ENCODE results near the gene FARP1.

FARP1 gene

DNA sequence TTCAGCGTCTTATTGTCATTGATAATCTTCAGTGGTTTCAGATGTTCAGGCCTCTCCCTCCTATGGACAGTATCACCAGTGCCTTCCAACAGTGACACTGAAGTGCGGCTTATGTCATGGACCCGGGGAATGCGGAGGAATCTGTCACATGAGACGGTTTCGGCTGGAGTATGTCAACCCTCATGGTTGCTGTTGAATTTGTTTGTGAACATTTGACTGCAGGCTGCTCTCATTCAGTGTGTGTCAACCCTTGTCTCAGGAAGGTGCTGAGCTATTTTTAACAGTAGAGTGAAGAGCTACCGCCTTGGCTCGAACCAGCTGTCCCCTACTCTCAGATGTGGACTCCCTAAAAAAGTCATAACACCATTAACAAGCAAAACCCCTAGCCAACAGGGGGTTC lies 173.0 kb downstream of the FARP1 start:
- DNase-seq = no peak

DNA sequence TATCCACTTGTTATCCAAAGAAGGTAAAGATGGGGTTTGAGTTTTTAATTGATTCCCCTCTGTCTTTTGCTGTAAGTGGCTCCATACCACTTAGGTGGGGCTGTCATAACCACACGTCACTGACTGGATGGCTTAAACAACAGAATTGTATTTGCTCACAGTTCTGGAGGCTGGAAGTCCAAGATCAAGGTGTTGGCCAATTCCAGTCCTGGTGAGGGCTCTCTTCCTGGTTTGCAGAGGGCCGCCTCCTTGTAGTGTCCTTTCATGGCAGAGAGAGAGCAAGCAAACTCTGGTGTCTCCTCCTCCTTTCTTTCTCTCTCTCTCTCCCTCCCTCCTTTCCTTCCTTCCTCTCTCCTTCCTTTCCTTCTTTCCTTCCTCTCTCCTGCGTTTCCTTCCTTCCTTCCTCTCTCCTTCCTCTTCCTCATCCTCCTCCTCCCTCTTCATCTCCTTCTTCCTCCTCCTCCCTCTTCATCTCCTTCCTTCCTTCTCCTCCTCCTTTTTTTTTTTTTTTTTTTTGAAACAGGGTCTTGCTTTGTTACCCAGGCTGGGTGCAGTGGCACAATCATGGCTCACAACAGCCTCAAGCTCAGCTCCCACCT lies 174.8 kb downstream of the FARP1 start:
- no peak for DNase-seq

GRCh38 chr13:98318263-98318878 lies 175.5 kb downstream of the FARP1 start:
- no peak for DNase-seq

DNA sequence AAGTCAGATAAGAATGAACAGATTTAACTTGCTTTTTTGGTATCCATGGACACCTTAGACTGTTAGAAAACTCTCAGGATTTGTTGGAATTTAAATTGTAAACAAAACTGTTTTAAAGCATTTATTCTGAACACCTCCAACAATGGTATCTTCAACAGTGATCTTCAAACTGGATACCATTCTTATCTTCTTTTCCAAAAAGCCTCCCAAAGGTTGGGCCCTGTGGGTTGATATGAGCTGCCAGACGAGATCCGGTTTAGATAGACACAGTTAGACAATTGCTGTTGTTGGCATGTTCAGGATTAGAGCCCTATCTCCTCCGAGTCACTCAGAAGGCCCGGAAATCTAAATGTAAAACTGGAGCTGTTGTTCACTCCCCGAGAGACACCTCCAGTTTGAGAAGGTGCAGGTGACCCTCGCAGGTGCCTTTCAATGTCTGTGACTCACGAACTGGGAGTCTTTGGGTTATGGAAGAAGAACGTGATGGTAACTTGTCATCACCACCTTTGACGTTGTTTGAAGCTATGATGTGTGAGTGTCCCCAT lies 177.7 kb downstream of the FARP1 start:
- no peak for DNase-seq

DNA sequence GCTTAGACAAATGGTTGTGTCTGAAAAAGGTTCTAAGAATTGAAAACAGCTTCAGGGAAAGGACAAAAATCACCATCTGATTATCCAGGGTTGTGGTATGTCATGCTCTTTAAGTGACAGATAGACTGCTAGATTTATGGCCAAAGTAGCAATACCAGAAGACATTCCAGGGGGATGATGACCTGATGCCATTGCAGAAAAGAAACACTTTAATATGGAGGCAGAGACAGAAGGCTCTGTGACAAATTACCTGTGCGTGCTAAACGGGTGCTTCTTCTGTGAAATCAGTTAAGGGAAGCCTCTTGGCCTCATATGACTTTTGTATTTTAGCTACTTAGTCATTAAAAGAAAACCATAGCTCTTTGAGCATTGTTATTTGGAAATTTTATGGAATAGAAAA lies 178.5 kb downstream of the FARP1 start:
- DNase-seq = no peak

DNA sequence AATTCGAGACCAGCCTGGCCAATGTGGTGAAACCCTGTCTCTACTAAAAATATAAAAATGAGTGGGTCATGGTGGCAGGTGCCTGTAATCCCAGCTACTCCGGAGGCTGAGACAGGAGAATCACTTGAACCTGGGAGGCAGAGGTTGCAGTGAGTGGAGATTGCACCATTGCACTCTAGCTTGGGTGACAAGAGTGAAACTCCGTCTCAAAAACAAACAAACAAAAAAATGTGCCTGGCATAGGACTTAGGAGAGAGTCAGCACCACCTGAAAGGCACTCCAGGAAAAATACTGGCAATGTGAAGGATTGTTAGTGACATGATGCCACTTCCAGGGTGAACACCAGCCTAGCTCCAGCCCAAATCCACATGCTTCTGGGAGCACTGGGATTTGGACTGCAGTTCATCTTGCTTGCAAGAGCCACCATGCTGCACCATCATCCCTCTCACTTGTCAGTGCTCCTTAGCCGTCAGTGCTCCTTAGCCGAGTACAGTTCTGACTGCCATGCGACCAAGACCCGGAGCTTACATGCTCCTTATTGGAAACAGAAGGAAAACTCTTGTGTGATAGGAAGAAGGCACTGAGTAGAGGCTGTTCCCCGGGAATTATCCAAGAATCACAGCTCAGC lies 179.3 kb downstream of the FARP1 start:
- no peak for DNase-seq

DNA sequence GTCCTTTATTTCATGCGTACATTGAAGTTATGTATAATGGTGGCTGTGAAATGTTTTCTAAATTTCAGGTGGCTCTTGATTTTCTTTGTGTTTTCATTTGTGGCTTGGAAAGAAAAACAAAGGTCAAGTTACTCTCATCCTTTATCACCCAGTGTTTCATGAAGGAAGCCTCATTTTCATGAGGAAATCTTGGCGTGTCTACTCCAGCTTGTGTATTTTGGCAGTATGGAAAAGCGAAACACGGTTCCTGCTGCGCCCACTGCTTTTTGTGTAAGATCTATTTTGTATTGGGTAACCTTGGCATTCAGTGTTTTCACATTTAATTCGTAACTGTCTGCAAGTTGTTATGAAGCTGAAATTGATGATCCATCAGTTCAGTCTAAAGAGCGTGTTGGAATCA lies 181.2 kb downstream of the FARP1 start:
- DNase-seq = no peak

GRCh38 chr13:98325724-98326123 lies 182.8 kb downstream of the FARP1 start:
- no peak for DNase-seq

- DNase-seq = no peak
These were observed 183.4 kb downstream of the FARP1 start for GRCh38 chr13:98326291-98326690.

DNA sequence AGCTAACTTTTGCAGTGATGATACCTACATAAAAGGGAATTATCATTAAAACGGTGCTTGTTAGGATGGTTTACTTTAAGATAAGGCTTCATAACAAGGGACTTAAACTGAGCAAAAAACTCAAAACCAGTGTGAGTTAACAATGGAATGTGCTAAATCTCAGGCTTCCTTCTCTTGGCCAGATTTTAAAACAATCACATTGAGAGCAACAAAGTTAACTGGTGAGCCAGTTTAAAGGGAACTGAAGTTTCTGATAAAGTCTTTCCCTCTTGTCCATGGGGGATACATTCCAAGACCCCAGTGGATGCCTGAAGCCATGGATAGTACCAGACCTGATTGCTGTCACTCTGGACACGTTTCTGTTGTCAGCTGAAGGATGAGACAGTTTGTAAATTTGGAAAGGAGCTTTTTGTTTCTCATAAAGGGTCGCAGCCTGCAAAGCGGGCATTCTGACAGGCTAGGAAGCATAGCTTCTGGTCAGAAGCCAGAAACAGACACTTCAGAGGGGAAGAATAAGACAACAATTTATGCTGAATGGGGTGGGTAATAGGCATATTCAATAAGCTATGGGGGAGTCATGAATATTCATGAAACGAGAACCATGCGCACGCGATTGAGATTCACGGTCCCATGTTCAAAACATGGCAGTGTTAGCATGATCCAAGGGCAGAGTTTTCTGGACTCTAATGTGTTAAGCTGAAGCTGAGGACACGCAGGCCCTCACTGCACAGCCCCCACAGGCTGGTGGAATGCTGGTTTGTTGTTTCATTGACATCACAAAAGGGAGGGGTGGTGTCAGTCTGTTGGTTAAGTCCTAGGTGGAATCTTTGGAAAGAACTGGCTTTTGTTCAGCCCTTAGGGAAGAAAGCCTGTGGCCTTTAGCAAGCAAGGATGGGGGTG lies 184.7 kb downstream of the FARP1 start:
- DNase-seq = no peak

GRCh38 chr13:98328511-98328910 lies 185.6 kb downstream of the FARP1 start:
- DNase-seq = no peak

GRCh38 chr13:98332222-98332621 lies 189.3 kb downstream of the FARP1 start:
- no peak for DNase-seq

DNA sequence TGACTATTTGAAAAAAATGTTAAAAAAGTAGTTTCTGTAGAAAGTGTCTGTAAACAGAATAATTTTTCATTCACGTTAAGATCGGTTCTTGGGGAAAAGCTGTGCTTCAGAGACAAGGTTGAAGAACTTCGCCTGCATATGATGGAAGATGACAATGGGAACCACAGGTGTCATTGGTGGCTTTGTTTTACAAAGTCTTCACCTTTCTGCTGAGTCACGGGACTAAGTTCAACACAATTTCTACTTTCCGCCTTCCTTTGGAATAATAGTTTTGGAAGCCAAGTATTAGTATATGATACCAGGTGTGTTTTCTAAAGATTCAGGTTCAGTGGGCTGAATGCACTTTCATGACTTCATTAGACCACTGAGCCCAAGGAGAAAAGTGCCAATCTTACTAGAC lies 189.8 kb downstream of the FARP1 start:
- no peak for DNase-seq

DNA sequence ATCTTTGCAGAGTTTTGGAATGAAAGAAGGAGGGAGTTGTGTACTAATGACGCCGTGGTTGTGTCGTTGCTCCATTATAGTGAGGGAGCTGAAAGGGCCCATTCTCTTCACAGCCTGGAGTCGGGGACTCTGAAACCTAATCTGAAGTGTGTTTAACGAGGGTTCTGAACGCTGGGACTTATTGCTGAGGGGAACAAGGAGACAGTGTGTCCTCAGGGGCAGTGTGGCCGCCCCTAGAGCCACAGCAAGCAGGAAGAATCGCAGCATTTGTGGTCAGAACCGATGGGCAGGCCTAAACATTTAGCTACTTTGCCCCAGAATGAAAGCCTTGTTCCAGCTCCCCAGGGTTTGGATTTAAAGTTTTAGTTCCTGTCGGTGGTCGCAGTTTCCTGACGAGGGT lies 190.6 kb downstream of the FARP1 start:
- no peak for DNase-seq

DNA sequence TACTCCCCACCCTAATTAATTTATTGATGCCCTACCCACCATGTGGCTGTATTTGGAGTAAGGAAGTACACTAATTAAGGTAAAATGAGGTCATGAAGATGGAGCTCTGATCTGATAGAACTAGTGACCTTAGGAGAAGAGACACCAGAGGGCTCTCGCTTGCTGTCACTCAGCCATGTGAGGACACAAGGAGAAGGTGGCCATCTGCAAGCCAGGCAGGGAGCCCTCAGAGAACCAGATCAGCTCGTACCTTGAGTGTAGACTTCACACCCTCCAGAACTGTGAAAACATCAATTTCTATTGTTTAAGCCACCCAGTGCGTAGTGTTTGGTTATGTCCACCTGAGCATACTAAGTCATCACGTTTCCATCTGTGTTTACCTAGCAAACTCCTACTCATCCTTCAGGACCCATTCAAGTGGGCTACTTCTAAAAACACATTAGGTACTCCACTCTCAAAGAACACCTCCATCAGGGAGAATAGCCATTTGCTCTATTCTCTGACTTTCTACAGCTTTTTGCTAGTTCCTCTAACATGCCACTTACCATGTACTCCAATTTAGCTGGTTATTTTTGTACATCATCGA lies 191.8 kb downstream of the FARP1 start:
- DNase-seq = no peak

DNA sequence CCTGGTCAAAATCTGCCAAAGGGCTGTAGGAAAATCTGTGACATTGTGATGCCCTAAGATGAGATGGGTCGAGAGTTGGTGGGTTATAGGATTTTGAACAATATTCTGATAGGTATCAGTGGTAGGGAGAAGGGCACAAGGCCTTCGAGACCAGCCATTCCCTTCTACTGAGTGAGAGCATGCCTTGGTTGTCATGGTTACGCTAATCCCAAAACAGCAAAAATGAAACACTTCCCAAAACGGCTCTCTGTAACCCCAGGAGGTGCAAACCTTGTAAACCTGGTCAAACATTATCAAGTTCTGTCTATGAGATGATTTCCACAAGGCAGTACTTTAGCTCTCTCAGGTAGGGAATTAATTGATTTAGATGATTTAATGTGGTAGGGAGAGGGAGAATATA lies 192.8 kb downstream of the FARP1 start:
- no peak for DNase-seq

GRCh38 chr13:98338310-98338709 lies 195.4 kb downstream of the FARP1 start:
- DNase-seq = no peak

DNA sequence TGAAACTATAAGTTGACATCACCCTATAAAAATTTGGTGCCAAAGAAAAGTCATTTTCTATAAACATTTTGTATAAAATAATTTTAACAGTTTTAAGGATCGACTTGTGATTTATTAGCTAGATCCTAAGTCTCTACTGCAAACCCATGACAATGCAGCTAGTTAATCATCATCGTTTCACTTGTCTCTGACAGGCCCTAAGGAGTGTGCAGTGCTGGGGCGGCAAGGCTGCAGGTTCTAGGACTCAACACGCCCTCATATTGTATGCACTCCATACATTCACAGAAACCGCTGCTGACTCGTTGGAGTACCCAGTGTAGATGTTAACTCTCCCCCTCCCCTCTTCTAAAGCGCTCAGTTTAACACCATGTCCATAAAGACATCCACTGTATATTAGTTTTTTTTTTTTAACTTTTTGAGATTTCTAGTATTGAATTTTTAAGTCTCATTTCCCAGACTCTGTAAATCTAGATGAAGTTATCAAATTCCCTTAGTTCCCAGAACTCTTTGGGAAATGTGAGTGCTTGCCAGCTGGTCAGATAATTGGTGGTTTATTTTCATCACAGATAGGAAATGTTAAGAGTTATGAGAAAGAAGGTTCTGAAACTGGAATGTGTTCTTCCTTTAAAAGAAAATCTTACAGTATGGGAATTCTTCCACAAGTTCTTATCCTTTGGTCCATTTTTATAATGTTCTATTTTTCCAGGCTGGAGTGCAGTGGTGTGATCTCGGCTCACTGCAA lies 197.0 kb downstream of the FARP1 start:
- no peak for DNase-seq

DNA sequence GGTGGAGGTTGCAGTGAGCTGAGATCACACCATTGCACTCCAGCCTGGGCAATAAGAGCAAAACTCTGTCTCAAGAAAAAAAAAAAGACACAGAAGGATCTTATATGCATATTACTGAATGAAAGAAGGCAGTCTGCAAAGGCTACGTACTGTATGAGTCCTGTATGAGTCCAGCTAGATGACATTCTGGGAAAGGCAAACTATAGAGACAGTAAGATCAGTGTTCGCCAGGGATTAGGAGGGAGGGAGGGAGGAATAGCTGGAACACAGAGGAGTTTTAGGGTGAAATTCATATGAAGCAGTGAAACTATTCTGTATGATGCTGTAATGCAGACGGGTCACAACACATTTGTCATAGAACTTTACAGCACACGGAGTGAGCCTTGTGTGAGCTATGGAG lies 200.1 kb downstream of the FARP1 start:
- no peak for DNase-seq

- DNase-seq = no peak
These were observed 200.6 kb downstream of the FARP1 start for GRCh38 chr13:98343461-98343860.

DNA sequence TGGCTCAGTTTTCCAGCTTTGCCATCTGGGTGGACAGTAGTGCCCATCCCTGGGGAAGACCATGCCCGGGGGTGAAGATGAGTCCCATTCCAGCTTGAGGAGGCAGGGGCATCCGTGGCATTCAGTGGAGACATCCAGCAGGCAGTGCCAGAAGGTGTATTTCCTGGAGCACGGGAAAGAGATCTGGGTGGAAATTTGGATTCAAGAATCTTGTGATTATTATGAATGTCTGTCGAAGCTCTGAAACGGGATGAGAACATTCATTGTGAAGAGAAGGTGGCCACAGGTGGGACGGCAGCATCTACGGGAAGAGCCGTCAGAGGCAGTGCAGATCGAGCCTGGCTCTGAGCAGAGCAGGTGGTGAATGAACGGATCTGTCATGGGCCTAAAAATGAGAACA lies 201.5 kb downstream of the FARP1 start:
- no peak for DNase-seq
